Glutamatergic neuron (in vitro differentiated cells): ENCODE measurements around the gene PROX1. TPM values are rescaled to one million over a fixed set of nuclear protein-coding genes. Genes with fewer than 3 reads are reported as not detected.

Source experiments
- DNase-seq: peaks from one replicate; pipeline ENCODE4 v3.0.0; 2022
- H3K27ac Mint-ChIP-seq: one replicate; pipeline ENCODE4 v1.8.0; 2020; ENCODE audit warnings: mild to moderate bottlenecking, mixed read lengths, inconsistent platforms; ENCODE audit not compliant: unreplicated experiment
- H3K27me3 Mint-ChIP-seq: one replicate; pipeline ENCODE4 v1.8.0; 2020; ENCODE audit warnings: mild to moderate bottlenecking, moderate library complexity, mixed read lengths, inconsistent platforms; ENCODE audit not compliant: unreplicated experiment
- H3K36me3 Mint-ChIP-seq: one replicate; pipeline ENCODE4 v1.8.0; 2020; ENCODE audit warnings: mild to moderate bottlenecking, mixed read lengths, inconsistent platforms; ENCODE audit not compliant: unreplicated experiment
- H3K4me1 Mint-ChIP-seq: one replicate; pipeline ENCODE4 v1.8.0; 2020; ENCODE audit warnings: mild to moderate bottlenecking, low read depth, mixed read lengths, inconsistent platforms; ENCODE audit not compliant: unreplicated experiment
- H3K4me3 Mint-ChIP-seq: one replicate; pipeline ENCODE4 v1.8.0; 2020; ENCODE audit warnings: mild to moderate bottlenecking, mixed read lengths, inconsistent platforms; ENCODE audit not compliant: unreplicated experiment
- H3K9me3 Mint-ChIP-seq: one replicate; pipeline ENCODE4 v1.8.0; 2020; ENCODE audit warnings: mild to moderate bottlenecking, moderate library complexity, mixed read lengths, inconsistent platforms; ENCODE audit not compliant: unreplicated experiment
- CTCF ChIP-seq: fragments of 200-600 bp; sonication (generic); IDR thresholded peaks from one replicate; pipeline ENCODE4 v1.5.0; 2021; ENCODE audit not compliant: partially characterized antibody, unreplicated experiment
- total RNA-seq: library from RNA; stranded (reverse); fragmentation: NEBNext Ultra II Directional; extraction: Animal tissue kit (Norgen Biotek cat#: 25700); gene quantifications from one replicate; pipeline ENCODE4 v1.2.1, GENCODE V29; 2021; ENCODE audit not compliant: unreplicated experiment

The PROX1 gene
- total RNA-seq, 1 donor from 2014 or later: 68.4 TPM

- no peak for DNase-seq
- no peak overlapping the region for H3K27ac Mint-ChIP-seq
- H3K9me3 Mint-ChIP-seq: peaks cover 1% of the 10 kb centered on the region
- peaks cover 24% of the 10 kb centered on the region for H3K4me1 Mint-ChIP-seq
- H3K27me3 Mint-ChIP-seq: no peaks in the 10 kb centered on the region
- no peak for TF ChIP-seq CTCF
- H3K4me3 Mint-ChIP-seq: no peak overlapping the region
- no peaks in the 10 kb centered on the region for H3K36me3 Mint-ChIP-seq
These were observed 83.7 kb downstream of the PROX1 start for GRCh38 chr1:214071469-214071868.

- Mint-ChIP-seq H3K36me3 (no peaks in the 10 kb centered on the region), H3K27me3 (no peaks in the 10 kb centered on the region)
- no peak for DNase-seq
These were observed 84.8 kb downstream of the PROX1 start for GRCh38 chr1:214072426-214073157.

DNA sequence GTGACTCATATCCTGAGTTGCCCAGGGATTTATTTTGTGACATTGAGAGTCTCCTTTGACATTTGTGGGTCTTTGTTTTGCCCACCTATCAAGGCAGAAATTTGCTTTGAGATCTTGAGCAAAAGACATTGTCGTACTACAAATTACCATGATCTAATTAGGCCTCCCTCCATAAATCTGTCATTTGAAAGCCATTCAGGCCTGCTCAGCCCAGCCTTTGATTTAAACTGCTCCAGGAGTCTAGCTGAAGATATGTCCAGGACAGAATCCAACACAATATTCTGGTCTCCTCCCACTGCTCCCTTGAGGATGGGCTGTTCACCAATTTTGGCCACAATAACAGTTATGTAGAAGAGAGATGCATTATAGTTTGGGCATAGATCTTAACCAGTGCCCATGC, 86.7 kb downstream of the PROX1 start:
- Mint-ChIP-seq H3K4me3 (no peak overlapping the region), H3K4me1 (peaks cover 13% of the 10 kb centered on the region), H3K36me3 (no peaks in the 10 kb centered on the region), H3K27ac (no peak overlapping the region), H3K27me3 (no peaks in the 10 kb centered on the region), H3K9me3 (no peaks in the 10 kb centered on the region)
- DNase-seq: no peak
- TF ChIP-seq CTCF: no peak

More at GRCh38 chr1:214072426-214073157, 84.8 kb downstream of the PROX1 start:
- H3K9me3 Mint-ChIP-seq: peaks cover 1% of the 10 kb centered on the region
- peak overlapping the region; percentile 9 for H3K27ac Mint-ChIP-seq
- H3K4me1 Mint-ChIP-seq: peaks cover 14% of the 10 kb centered on the region
- no peak for TF ChIP-seq CTCF
- no peak overlapping the region for H3K4me3 Mint-ChIP-seq

- Mint-ChIP-seq H3K9me3 (no peaks in the 10 kb centered on the region), H3K4me3 (no peak overlapping the region), H3K4me1 (peaks cover 13% of the 10 kb centered on the region), H3K27me3 (no peaks in the 10 kb centered on the region), H3K27ac (no peak overlapping the region), H3K36me3 (no peaks in the 10 kb centered on the region)
- DNase-seq: no peak
- no peak for TF ChIP-seq CTCF
These were observed 87.7 kb downstream of the PROX1 start for GRCh38 chr1:214075305-214075998.
